GM19023 (cell line): ENCODE measurements around the gene MED13L.
A peak's percentile ranks its signal among the peaks of the same experiment; 100 is the strongest.

Experiments used
- ATAC-seq: cut with Tn5 transposase; IDR thresholded peaks from one replicate; pipeline ENCODE4 v1.9.1; 2021; ENCODE audit warnings: mild to moderate bottlenecking, moderate library complexity; ENCODE audit not compliant: unreplicated experiment

Gene MED13L

GRCh38 chr12:116280595-116281290 lies 3.2 kb upstream of the MED13L start:
- ATAC-seq, result no peak

GRCh38 chr12:116278667-116279066 lies 1.2 kb upstream of the MED13L start:
- no peak for ATAC-seq

- no peak for ATAC-seq
Measured at GRCh38 chr12:116278279-116278626, 760 bp upstream of the MED13L start.

- ATAC-seq, result peak; percentile 36
Measured at GRCh38 chr12:116276652-116277466, 634 bp downstream of the MED13L start.

GRCh38 chr12:116274551-116275375 lies 2.7 kb downstream of the MED13L start:
- no peak for ATAC-seq

GRCh38 chr12:116273813-116274550 lies 3.5 kb downstream of the MED13L start:
- no peak for ATAC-seq

GRCh38 chr12:116267948-116268347 lies 9.5 kb downstream of the MED13L start:
- no peak for ATAC-seq

- ATAC-seq, result no peak
Measured at GRCh38 chr12:116266631-116267349, 10.7 kb downstream of the MED13L start.

GRCh38 chr12:116266168-116266601 lies 11.3 kb downstream of the MED13L start:
- no peak for ATAC-seq

GRCh38 chr12:116265351-116266147 lies 11.9 kb downstream of the MED13L start:
- ATAC-seq, result no peak

- ATAC-seq, result no peak
Measured at GRCh38 chr12:116264525-116265070, 12.9 kb downstream of the MED13L start.

GRCh38 chr12:116263844-116264243 lies 13.6 kb downstream of the MED13L start:
- no peak for ATAC-seq

- no peak for ATAC-seq
Measured at GRCh38 chr12:116263431-116263830, 14.1 kb downstream of the MED13L start.

GRCh38 chr12:116262741-116263140 lies 14.8 kb downstream of the MED13L start:
- ATAC-seq, result no peak

GRCh38 chr12:116261525-116262100 lies 15.9 kb downstream of the MED13L start:
- no peak for ATAC-seq

GRCh38 chr12:116259800-116260577 lies 17.5 kb downstream of the MED13L start:
- no peak for ATAC-seq

- ATAC-seq, result no peak
Measured at GRCh38 chr12:116257826-116258225, 19.7 kb downstream of the MED13L start.

- no peak for ATAC-seq
Measured at GRCh38 chr12:116257215-116257614, 20.3 kb downstream of the MED13L start.
